ENCODE data around the gene OR6C1. TPM values are rescaled to one million over a fixed set of nuclear protein-coding genes. Genes with fewer than 3 reads are reported as not detected.

Gene OR6C1
- not detected in 5 replicates for total RNA-seq (2022; extraction: Qiagen RNA extraction)

GRCh38 chr12:55314043-55314442, at the start of gene OR6C1:
OR6C1 (plus strand) TSS chr12:55314343; CDS start chr12:55320600, 6,257 bp downstream.

DNA sequence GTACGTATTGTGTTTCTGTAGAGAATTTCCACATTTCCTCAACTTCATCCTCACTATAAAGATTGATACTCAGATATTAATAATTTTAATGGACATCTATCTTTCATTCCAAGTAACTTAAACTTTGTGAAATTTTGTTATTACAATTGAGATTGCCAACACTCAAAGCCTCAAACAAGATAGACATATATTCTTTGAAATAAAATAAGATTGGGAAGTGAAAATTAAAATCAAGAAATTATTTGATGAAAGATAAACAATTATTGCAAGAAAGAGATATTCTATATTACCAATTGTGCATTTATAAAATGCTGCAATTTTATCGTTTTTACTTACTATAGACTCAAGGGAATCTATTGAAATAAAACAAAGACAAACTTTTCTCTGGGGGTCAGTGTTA, 17.7 kb upstream of the OR6C1 start, which contains the start of gene OR6C6:
TSS of gene OR6C6 (minus strand) at position 101 of the 400 bp plus-strand sequence. CDS start 1,337 bp downstream, outside the sequence.

DNA sequence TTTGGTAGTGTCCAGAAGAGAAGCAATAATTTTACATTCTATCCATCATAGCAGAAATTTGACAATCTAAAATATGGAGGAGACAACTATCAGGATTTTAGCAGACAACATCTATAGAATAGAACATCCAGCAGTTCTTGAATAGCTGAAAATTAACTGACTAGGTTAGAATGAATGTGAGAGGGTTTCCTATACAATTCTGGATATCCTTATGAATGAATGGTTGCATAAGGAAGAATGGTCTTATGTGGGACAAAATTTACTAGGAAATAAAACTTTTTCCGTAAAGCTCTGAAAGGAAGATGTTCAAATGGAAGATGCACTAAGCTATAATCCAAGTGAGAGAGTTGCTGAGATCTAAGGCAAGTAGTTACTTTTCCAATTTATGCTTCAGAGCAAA, 16.3 kb downstream of the OR6C1 start, which contains the start of gene OR6C3:
TSS of gene OR6C3 (plus strand) at position 301 of the 400 bp plus-strand sequence. CDS start 955 bp downstream, outside the sequence.

DNA sequence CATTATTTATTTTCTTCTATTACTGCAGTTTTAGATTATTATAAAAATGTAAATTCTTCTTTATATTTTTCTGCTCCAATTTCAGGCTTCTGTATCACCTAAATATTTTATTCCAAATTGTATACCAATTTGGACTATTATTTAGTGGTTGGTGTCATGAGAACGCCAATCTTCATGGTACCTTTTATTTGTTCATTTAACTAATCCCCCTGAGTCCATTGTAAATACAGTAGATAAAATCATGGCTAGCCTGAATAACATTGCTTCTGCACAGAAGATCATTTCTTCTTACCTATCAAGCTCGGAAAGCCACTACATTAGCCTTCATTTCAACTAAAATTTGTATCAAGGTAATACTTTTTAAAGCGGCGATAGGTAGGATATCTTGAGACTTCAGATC, 48.5 kb downstream of the OR6C1 start, which contains the start of gene OR6C75:
TSS of gene OR6C75 (plus strand) at position 301 of the 400 bp plus-strand sequence. CDS start 2,136 bp downstream, outside the sequence.

Other genes starting within 250 kb of the OR6C1 start
- not detected in 5 replicates for gene OR9K2, start 187.9 kb upstream of the OR6C1 start, total RNA-seq (2022; extraction: Qiagen RNA extraction)
- not detected in 5 replicates for gene OR10A7, start 93.3 kb upstream of the OR6C1 start, total RNA-seq (2022; extraction: Qiagen RNA extraction)
- gene OR6C74, start 69.7 kb upstream of the OR6C1 start, total RNA-seq (2022; extraction: Qiagen RNA extraction): not detected in 5 replicates
- not detected in 5 replicates for gene OR6C6, start 17.8 kb upstream of the OR6C1 start, total RNA-seq (2022; extraction: Qiagen RNA extraction)
- not detected in 5 replicates for gene OR6C3, start 16.4 kb downstream of the OR6C1 start, total RNA-seq (2022; extraction: Qiagen RNA extraction)
- not detected in 5 replicates for gene OR6C75, start 48.6 kb downstream of the OR6C1 start, total RNA-seq (2022; extraction: Qiagen RNA extraction)
- gene OR6C65, start 86.2 kb downstream of the OR6C1 start, total RNA-seq (2022; extraction: Qiagen RNA extraction): not detected in 5 replicates
- not detected in 5 replicates for gene OR6C76, start 111.9 kb downstream of the OR6C1 start, total RNA-seq (2022; extraction: Qiagen RNA extraction)
- not detected in 5 replicates for gene OR6C2, start 129.7 kb downstream of the OR6C1 start, total RNA-seq (2022; extraction: Qiagen RNA extraction)
- gene OR6C70, start 155.8 kb downstream of the OR6C1 start, total RNA-seq (2022; extraction: Qiagen RNA extraction): not detected in 5 replicates
- gene OR6C68, start 178.0 kb downstream of the OR6C1 start, total RNA-seq (2022; extraction: Qiagen RNA extraction): not detected in 5 replicates
- gene OR6C4, start 235.3 kb downstream of the OR6C1 start, total RNA-seq (2022; extraction: Qiagen RNA extraction): not detected in 5 replicates